Mesothelial cell of epicardium (in vitro differentiated cells): ENCODE data around the gene RAB26. TPM values are rescaled to one million over a fixed set of nuclear protein-coding genes. Genes with fewer than 3 reads are reported as not detected.

Experiments used
- DNase-seq, 2 experiments: peaks; one replicate each; pipeline ENCODE4 v3.0.0; 2021; ENCODE audit warnings: low spot score in 2 of 2; ENCODE audit not compliant: unreplicated experiment in 2 of 2
- H3K27ac Mint-ChIP-seq: 2 replicates; pipeline ENCODE4 v1.8.0; 2021; ENCODE audit warnings: mixed read lengths
- H3K27me3 Mint-ChIP-seq: 2 replicates; pipeline ENCODE4 v1.8.0; 2021; ENCODE audit warnings: low read depth, mixed read lengths
- H3K36me3 Mint-ChIP-seq: 2 replicates; pipeline ENCODE4 v1.8.0; 2021; ENCODE audit warnings: mixed read lengths
- H3K4me1 Mint-ChIP-seq: 2 replicates; pipeline ENCODE4 v1.8.0; 2021; ENCODE audit warnings: mixed read lengths
- H3K4me3 Mint-ChIP-seq: 2 replicates; pipeline ENCODE4 v1.8.0; 2021; ENCODE audit warnings: mild to moderate bottlenecking, moderate library complexity, mixed read lengths
- H3K9me3 Mint-ChIP-seq: 2 replicates; pipeline ENCODE4 v1.8.0; 2021; ENCODE audit warnings: mixed read lengths
- CTCF ChIP-seq: fragments of 200-600 bp; sonication (generic); IDR thresholded peaks from one replicate; pipeline ENCODE4 v1.5.0; 2021; ENCODE audit warnings: antibody characterized with exemption; ENCODE audit not compliant: unreplicated experiment
- total RNA-seq: library from RNA; stranded (reverse); gene quantifications from 3 replicates; pipeline ENCODE4 v1.2.1, GENCODE V29; 2021

The RAB26 gene
- total RNA-seq, 1 donor from 2014 or later = 1.5 TPM

DNA sequence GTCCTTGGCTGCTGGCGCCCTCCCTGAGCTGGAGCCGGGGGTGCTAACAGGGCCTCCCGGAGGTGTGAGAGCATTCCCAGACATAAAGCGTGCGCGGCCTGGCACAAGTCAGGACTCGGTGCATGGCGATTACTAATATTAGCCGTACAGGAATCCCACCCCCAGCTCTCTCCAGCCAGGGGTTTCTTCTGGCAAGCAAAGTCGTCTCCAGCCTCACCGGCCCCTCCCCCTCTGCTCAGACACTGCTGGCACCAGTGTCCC lies 43.0 kb downstream of the RAB26 start:
- no peaks in the 10 kb centered on the region for H3K36me3 Mint-ChIP-seq
- DNase-seq = no peak
- no peak for TF ChIP-seq CTCF
- peaks cover 10% of the 10 kb centered on the region for H3K27me3 Mint-ChIP-seq
- no peak overlapping the region for H3K27ac Mint-ChIP-seq
- peaks cover 10% of the 10 kb centered on the region for H3K4me1 Mint-ChIP-seq
- H3K9me3 Mint-ChIP-seq = no peaks in the 10 kb centered on the region
- no peak overlapping the region for H3K4me3 Mint-ChIP-seq

DNA sequence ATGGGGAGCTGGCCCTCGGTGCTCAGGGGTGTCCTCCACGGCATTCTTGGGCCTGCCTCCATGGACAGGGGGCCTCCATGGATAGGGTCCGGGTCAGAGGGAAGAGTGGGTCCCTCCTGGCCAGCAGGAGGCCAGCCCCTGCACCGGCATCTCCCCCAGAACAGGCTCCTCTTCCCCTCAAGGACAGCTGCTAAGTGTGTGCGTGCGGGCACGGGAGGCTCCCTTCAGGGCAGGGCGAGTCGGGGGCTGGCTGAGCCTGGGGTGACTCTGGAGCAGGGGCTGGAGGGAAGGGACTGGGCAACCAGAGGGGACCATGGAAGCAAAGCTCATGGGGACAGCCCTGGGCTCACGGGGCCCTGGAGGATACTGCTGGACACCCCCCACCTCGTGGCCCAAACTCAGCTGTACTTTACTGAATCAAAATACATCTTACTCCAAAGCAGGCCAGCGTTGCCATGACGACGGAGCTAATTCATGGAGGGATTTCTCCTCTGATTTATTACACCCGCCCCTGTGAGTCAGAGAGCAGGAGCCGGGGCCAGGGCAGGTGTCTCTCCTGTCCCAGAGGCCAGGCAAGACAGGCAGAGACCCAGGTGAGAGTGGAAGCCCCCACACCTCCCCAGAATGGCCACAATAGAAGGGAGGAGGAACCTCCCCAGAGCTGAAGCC lies 45.9 kb downstream of the RAB26 start:
- Mint-ChIP-seq H3K27ac (no peak overlapping the region), H3K36me3 (no peaks in the 10 kb centered on the region), H3K4me1 (peaks cover 10% of the 10 kb centered on the region), H3K27me3 (peaks cover 33% of the 10 kb centered on the region), H3K9me3 (no peaks in the 10 kb centered on the region), H3K4me3 (peak overlapping the region; percentile 61)
- DNase-seq = no peak
- no peak for TF ChIP-seq CTCF

GRCh38 chr16:2194852-2195321 lies 46.5 kb downstream of the RAB26 start:
- Mint-ChIP-seq H3K4me3 (peak overlapping the region; percentile 61), H3K36me3 (no peaks in the 10 kb centered on the region), H3K27ac (no peak overlapping the region), H3K27me3 (peaks cover 36% of the 10 kb centered on the region), H3K4me1 (peaks cover 10% of the 10 kb centered on the region), H3K9me3 (no peaks in the 10 kb centered on the region)
- TF ChIP-seq CTCF = no peak
- no peak for DNase-seq

GRCh38 chr16:2195322-2196161 lies 47.1 kb downstream of the RAB26 start:
- Mint-ChIP-seq H3K27ac (no peak overlapping the region), H3K4me3 (peak overlapping the region; percentile 61), H3K36me3 (no peaks in the 10 kb centered on the region), H3K27me3 (peaks cover 43% of the 10 kb centered on the region), H3K9me3 (no peaks in the 10 kb centered on the region), H3K4me1 (peaks cover 10% of the 10 kb centered on the region)
- no peak for DNase-seq
- no peak for TF ChIP-seq CTCF

GRCh38 chr16:2196162-2196980 lies 47.9 kb downstream of the RAB26 start, which contains the start of gene CASKIN1:
CASKIN1 (minus strand) TSS chr16:2196605; CDS start chr16:2196432, 173 bp downstream.
- no peak for TF ChIP-seq CTCF
- Mint-ChIP-seq H3K4me3 (peak within 1 kb of the TSS; percentile 61), H3K27ac (no peak within 1 kb of the TSS), H3K9me3 (no peaks in the 10 kb centered on the region), H3K36me3 (no peaks in the 10 kb centered on the region), H3K27me3 (peaks cover 46% of the 10 kb centered on the region), H3K4me1 (peaks cover 10% of the 10 kb centered on the region)
- no peak for DNase-seq
